Gastrocnemius medialis (tissue), 4 donors: ENCODE data around the gene SLC25A3.

Experiments
- CTCF ChIP-seq, 5 experiments: fragments of 450-650 bp in 3 of 5; fragments of 200-600 bp in 2 of 5; sonication (generic) in 2 of 5; IDR thresholded peaks in 4 of 5; conservative IDR thresholded peaks in 1 of 5; 1 replicate in 4 of 5; 2 replicates in 1 of 5; pipeline ENCODE4 v1.5.1; 2016 to 2019; ENCODE audit warnings: antibody characterized with exemption in 5 of 5, mild to moderate bottlenecking in 3 of 5, moderate library complexity in 3 of 5
- POLR2A ChIP-seq, 2 donors: fragments of 450-650 bp; IDR thresholded peaks; one replicate each; pipeline ENCODE4 v1.6.1; 2017; ENCODE audit warnings: antibody characterized with exemption in 2 of 2, mild to moderate bottlenecking in 2 of 2, moderate library complexity in 2 of 2

DNA sequence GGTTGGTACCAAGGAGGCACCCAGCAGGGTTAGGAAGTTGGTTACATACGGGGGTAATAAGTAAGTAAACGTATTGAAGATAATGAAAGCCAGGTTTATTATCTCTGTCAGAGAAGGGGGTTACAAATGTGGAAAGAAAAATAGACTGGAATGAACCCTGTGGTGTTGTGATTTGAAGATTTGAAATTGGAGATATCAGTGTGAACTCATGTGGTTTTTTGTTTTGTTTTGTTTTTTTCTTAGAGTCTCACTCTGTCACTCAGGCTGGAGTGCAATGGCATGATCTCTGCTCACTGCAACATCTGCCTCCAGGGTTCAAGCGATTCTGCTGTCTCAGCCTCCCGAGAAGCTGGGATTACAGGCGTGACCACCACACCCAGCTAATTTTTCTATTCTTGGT lies 14.1 kb upstream of the SLC25A3 start:
- TF ChIP-seq CTCF (IDR thresholded peaks at IDR 0.05 in 4 of 5, conservative IDR thresholded peaks at IDR 0.05 in 1 of 5) (no peak), POLR2A (IDR thresholded peaks at IDR 0.05) (no peak)
